ENCODE measurements around the gene JARID2. TPM values are rescaled to one million over a fixed set of nuclear protein-coding genes. Genes with fewer than 3 reads are reported as not detected.

The JARID2 gene
- total RNA-seq, 1 donor from 2014 or later: 5.0 TPM

DNA sequence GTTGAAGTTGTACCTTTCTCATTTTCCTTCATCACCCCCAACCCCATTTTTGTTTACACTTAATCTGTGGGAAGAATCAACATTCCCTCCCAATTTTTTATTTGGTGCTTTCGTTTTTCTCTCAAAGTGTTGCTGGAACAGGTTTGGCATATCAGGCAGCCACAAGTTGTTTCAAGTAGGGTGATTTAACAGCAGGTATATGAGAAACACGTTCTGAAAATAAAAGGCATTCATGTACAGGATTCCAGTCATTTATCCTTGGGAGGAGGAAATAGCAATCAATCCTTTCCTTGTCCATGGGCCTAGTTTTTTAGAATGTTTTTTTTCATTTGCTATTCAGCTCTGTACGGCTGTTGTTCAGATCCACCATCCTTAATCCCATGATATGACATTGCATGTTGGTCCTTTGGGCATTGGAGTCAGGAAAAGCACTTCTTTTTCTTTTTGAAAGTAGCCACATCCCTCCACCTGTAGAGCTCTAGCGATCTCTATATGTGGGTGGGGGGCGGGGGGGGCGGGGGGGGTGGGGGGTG is 120.2 kb downstream of the JARID2 start:
- no peaks in the 10 kb centered on the region for H3K4me1 ChIP-seq
- intact Hi-C loops (cut with DNase I): no loop called here

DNA sequence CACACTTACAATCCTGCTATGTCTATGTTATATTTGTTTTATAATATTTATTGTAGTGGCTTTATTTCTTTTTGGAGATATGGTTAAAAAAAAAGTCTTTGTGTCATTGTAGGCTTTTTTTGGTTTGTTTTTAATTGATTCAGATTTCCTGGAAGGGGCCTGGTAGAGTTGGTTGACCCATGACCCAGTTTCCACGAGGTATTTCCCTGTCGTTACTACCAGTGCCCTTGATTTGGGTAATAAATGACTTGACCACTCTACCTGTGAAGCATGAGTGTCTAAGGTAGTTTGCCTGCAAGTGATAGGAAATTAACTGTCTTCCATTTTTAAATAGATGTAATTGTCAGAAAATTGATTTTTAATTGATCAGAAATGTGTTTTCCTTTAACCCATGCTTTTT is 121.0 kb downstream of the JARID2 start:
- H3K9me3 ChIP-seq: no peaks in the 10 kb centered on the region
- no peak overlapping the region for H3K4me3 ChIP-seq
- H3K27me3 ChIP-seq: no peaks in the 10 kb centered on the region
- TF ChIP-seq, protein P1, sequence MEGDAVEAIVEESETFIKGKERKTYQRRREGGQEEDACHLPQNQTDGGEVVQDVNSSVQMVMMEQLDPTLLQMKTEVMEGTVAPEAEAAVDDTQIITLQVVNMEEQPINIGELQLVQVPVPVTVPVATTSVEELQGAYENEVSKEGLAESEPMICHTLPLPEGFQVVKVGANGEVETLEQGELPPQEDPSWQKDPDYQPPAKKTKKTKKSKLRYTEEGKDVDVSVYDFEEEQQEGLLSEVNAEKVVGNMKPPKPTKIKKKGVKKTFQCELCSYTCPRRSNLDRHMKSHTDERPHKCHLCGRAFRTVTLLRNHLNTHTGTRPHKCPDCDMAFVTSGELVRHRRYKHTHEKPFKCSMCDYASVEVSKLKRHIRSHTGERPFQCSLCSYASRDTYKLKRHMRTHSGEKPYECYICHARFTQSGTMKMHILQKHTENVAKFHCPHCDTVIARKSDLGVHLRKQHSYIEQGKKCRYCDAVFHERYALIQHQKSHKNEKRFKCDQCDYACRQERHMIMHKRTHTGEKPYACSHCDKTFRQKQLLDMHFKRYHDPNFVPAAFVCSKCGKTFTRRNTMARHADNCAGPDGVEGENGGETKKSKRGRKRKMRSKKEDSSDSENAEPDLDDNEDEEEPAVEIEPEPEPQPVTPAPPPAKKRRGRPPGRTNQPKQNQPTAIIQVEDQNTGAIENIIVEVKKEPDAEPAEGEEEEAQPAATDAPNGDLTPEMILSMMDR (IDR thresholded peaks at IDR 0.05): no peak
- intact Hi-C loops (cut with DNase I): no loop called here
- H3K4me1 ChIP-seq: no peaks in the 10 kb centered on the region
- no peaks in the 10 kb centered on the region for H3K36me3 ChIP-seq
- no peak for DNase-seq (ENCODE audit: low spot score in 2 of 2)
- no peak overlapping the region for H3K27ac ChIP-seq

More for the DNA sequence above, 120.2 kb downstream of the JARID2 start:
- Histone ChIP-seq H3K9me3 (no peaks in the 10 kb centered on the region), H3K4me3 (no peak overlapping the region), H3K36me3 (no peaks in the 10 kb centered on the region), H3K27ac (no peak overlapping the region), H3K27me3 (no peaks in the 10 kb centered on the region)
- TF ChIP-seq, protein P1 (IDR thresholded peaks at IDR 0.05): no peak
- no peak for DNase-seq (ENCODE audit: low spot score in 2 of 2)

- H3K4me1 ChIP-seq: no peaks in the 10 kb centered on the region
- intact Hi-C loops (cut with DNase I): no loop called here
Observed at GRCh38 chr6:15368186-15368585, 122.3 kb downstream of the JARID2 start.

DNA sequence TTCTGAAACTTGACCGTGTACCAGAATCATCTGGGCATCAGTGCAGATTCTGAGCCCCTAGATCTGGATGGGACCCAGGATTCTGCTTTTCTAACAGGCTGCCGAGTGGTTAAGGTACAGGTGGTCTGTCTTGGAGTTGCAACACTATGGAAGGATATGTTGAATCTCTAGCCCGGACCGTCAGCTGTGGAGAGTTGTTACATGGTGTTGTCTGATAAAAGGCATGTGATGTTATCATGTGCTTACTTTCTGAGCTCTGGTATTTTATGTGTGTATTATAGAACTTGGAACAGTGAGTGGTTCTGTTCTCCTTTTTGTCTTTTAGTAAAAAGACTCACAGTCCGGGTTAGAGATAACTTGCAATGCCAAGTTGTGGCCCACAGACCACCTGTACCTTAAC is 123.0 kb downstream of the JARID2 start:
- intact Hi-C loops (cut with DNase I): no loop called here
- DNase-seq (ENCODE audit: low spot score in 2 of 2): no peak
- H3K4me1 ChIP-seq: no peaks in the 10 kb centered on the region
- H3K27me3 ChIP-seq: no peaks in the 10 kb centered on the region
- no peak overlapping the region for H3K27ac ChIP-seq
- TF ChIP-seq, protein P1 (IDR thresholded peaks at IDR 0.05): no peak
- H3K9me3 ChIP-seq: no peaks in the 10 kb centered on the region
- no peak overlapping the region for H3K4me3 ChIP-seq
- H3K36me3 ChIP-seq: no peaks in the 10 kb centered on the region

More at GRCh38 chr6:15368186-15368585, 122.3 kb downstream of the JARID2 start:
- TF ChIP-seq, protein P1 (IDR thresholded peaks at IDR 0.05): no peak
- Histone ChIP-seq H3K27ac (no peak overlapping the region), H3K27me3 (no peaks in the 10 kb centered on the region), H3K9me3 (no peaks in the 10 kb centered on the region), H3K36me3 (no peaks in the 10 kb centered on the region), H3K4me3 (no peak overlapping the region)
- DNase-seq (ENCODE audit: low spot score in 2 of 2): no peak

GRCh38 chr6:15369838-15370237 is 124.0 kb downstream of the JARID2 start:
- intact Hi-C loops (cut with DNase I): no loop called here
- Histone ChIP-seq H3K9me3 (no peaks in the 10 kb centered on the region), H3K36me3 (no peaks in the 10 kb centered on the region), H3K4me1 (no peaks in the 10 kb centered on the region), H3K4me3 (no peak overlapping the region), H3K27me3 (no peaks in the 10 kb centered on the region), H3K27ac (no peak overlapping the region)
- TF ChIP-seq, protein P1 (IDR thresholded peaks at IDR 0.05): no peak
- DNase-seq (ENCODE audit: low spot score in 2 of 2): no peak

All from ascending aorta (tissue), 2 donors.